NCI-H2227 treated with DMSO at 0.1 percent for 48 hours (cell line): ENCODE results near the gene CHIC2.
"Not testable (repeated sequence)": the region's sequence is repeated elsewhere in the genome, so short reads cannot be mapped to it uniquely, and the experiment has no call there.

Source experiments
- DNase-seq: peaks from one replicate; lab custom pipeline; 2025; lab: John Stamatoyannopoulos, UW

The CHIC2 gene

DNA sequence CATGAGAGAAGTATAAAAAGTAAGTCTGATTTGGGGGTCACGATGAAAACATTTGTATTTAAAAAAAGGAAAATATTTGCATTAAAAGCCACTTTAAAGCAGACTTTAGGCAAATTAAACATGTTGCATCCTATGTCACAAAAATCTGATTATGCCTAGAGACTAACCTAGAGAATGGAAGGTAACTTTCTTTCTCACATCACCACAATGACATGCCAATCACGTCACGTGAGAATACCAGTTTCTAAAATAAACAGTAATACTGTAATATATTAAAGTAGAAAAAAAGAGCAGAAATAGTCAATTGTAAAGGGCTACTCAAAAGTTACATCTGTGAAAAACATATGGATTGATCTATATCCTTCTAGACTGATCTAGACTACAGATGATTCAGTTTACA lies 3.3 kb downstream of the CHIC2 start:
- DNase-seq, result no peak

GRCh38 chr4:54060116-54060515 lies 4.3 kb downstream of the CHIC2 start:
- DNase-seq, result no peak

DNA sequence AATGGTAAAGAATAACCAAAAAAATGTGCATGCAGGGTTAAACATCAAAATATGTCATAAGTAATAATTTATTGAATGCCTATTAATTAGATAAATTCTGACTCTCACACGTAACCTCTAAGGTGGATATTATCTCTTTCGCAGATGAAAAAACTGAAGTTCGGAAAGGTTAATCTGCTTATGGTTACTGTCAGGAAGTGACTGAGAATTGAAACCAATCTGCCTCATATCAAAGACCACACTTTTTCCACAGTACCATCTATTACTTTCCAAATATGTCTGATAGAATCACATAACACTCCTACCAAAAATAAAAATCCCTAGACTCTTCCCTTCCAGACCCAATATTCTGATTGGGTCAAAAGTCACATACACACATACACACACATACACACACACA lies 6.2 kb downstream of the CHIC2 start:
- no peak for DNase-seq

GRCh38 chr4:54056360-54056759 lies 8.0 kb downstream of the CHIC2 start:
- no peak for DNase-seq

GRCh38 chr4:54055494-54055893 lies 8.9 kb downstream of the CHIC2 start:
- DNase-seq, result no peak

- no peak for DNase-seq
These were observed 9.9 kb downstream of the CHIC2 start for GRCh38 chr4:54054501-54054900.

DNA sequence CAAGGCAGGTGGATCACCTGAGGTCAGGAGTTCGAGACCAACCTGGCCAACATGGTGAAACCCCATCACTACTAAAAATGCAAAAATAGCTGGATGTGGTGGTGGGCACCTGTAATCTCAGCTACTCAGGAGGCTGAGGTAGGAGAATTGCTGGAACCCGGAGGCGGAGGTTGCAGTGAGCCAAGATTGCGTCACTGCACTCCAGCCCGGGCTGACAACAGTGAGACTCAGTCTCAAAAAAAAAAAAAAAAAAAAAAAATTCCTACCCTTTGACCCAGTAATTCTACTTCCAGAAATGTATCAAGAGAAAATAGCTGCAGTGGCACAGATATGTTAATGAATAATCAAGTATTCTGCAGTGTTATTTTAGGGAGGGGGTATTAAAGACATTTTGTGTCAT lies 11.1 kb downstream of the CHIC2 start:
- DNase-seq, result not testable (repeated sequence)

GRCh38 chr4:54050214-54050904 lies 14.0 kb downstream of the CHIC2 start:
- DNase-seq, result no peak

GRCh38 chr4:54043630-54044029 lies 20.8 kb downstream of the CHIC2 start:
- DNase-seq, result not testable (repeated sequence)

DNA sequence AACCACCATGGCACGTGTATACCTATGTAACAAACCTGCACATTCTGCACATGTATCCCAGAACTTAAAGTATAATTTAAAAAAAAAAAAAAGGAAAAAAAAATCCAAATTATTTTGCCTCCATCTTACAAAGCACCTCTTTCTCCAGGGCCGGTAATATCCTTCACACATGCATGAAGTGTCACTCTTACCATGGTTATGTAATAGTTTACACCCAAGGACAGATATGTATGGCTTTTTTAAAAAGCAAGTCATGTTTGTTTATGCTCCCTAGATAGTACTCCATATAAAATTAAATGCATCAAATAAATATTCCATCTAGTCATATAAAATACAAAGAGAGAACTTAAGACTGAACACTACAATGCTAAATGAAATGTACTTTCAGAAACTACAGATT lies 22.5 kb downstream of the CHIC2 start:
- DNase-seq, result no peak

GRCh38 chr4:54041100-54041499 lies 23.3 kb downstream of the CHIC2 start:
- no peak for DNase-seq

- DNase-seq, result no peak
These were observed 26.3 kb downstream of the CHIC2 start for GRCh38 chr4:54038056-54038455.

GRCh38 chr4:54036184-54036583 lies 28.2 kb downstream of the CHIC2 start:
- DNase-seq, result no peak

DNA sequence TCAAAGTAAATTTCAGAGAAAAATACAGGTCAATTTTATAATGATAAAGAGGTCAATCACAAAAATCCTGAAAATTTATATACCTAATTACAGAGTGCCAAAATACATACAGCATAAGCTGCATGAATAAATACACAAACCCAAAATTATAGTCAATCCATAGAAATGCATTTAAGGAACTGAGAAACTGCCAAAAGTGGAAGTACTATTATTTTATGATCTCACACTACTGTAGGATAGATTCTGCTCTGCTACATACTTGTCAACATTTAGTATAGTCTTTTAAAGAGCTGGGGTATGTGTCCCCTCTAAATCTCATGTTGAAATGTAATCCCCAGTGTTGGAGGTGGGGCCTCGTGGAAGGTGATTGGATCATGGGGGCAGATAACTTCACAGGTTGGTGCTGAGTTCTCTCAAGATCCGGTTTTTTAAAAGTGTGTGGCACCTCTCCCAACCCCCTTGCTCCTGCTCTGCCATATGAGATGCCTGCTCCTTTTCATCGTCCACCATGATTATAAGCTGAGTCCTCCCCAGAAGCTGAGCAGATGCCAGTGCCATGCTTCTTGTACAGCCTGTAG lies 31.8 kb downstream of the CHIC2 start:
- DNase-seq, result no peak

DNA sequence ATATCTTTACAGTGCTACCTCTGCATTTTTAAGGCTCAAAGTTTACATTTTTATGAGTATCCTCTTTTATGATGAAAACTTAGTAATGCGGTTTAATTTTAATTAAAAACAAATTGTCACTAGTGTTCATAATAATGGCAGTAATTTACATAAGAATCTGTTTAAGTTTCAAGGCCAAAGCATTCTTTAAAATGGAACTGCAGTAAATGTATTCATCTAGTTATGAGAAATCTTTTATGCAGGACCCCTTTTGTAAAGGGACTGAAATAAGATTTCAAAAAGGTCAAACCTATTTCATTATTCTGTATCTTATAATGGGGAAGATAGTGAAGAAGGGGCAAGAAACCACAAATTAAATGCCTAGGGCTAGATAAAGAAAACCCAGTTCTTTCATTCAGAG lies 37.1 kb downstream of the CHIC2 start:
- no peak for DNase-seq

DNA sequence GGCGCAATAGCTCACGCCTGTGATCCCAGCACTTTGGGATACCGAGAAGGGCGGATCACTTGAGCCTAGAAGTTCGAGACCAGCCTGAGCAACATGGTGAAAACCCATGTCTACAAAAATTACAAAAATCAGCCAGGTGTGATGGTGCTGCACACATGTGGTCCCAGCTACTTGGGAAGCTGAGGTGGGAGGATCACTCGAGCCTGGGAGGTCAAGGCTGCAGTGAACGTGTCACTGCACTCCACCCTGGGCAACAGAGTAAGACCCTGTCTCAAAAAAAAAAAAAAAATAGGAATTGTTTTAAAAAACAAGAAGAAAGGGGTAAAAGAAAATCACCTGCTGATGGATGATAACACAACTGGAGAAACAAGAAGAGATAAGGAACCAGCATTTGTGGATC lies 38.8 kb downstream of the CHIC2 start:
- no peak for DNase-seq

GRCh38 chr4:54023019-54023418 lies 41.4 kb downstream of the CHIC2 start:
- not testable (repeated sequence) for DNase-seq

- DNase-seq, result no peak
These were observed 46.4 kb downstream of the CHIC2 start for GRCh38 chr4:54017974-54018373.

GRCh38 chr4:54017308-54017707 lies 47.1 kb downstream of the CHIC2 start:
- DNase-seq, result no peak

- no peak for DNase-seq
These were observed 47.9 kb downstream of the CHIC2 start for GRCh38 chr4:54016504-54016903.

GRCh38 chr4:54015423-54016030 lies 48.9 kb downstream of the CHIC2 start:
- DNase-seq, result no peak

GRCh38 chr4:54014666-54015160 lies 49.7 kb downstream of the CHIC2 start:
- DNase-seq, result no peak

DNA sequence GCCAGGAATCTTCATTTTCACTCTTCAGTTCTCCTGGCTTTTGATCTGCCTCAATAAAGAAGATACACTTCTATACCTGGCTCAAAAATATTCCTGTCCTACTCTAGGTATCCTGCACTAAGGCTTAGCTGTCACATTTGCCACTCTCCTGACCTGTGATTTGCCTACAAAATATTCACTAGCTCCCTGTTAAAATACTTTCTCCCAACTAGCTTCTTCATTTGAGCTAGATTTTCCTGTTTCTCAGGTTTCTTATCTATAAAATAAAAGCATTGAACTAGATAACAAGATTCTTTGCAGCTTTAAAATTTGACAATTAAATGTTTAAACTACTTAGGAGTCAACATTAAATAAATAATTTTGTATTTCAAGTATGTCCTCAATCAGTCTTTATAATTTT lies 53.2 kb downstream of the CHIC2 start:
- no peak for DNase-seq

GRCh38 chr4:54006755-54007154 lies 57.6 kb downstream of the CHIC2 start:
- no peak for DNase-seq
